GM18502 (cell line): ENCODE data around the gene ZMAT3.

ENCODE experiments used
- ATAC-seq: cut with Tn5 transposase; IDR thresholded peaks from one replicate; pipeline ENCODE4 v1.9.1; 2021; ENCODE audit warnings: mild to moderate bottlenecking; ENCODE audit not compliant: unreplicated experiment, poor library complexity

The ZMAT3 gene

GRCh38 chr3:179028408-179028807 lies 43.2 kb downstream of the ZMAT3 start:
- ATAC-seq, result no peak

GRCh38 chr3:179027326-179027900 lies 44.2 kb downstream of the ZMAT3 start:
- ATAC-seq, result no peak

DNA sequence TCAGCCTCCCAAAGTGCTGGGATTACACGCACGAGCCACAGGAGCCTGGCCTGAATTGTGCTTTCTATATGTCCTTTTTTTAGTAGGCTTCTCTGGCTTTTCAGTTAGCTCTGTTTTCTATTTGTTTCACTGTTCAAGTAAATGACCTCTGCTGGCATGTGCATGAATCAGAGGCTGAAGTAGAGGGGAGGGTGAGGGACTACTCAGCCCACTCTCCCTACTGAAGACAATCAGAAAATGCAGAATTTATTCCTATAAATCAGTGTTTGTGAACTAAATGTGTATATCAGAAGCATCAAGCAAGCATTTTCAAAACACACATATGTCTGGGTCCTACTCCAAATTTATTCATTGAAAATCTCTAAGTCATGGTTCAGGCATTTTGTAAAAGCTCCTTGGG lies 45.0 kb downstream of the ZMAT3 start:
- no peak for ATAC-seq

DNA sequence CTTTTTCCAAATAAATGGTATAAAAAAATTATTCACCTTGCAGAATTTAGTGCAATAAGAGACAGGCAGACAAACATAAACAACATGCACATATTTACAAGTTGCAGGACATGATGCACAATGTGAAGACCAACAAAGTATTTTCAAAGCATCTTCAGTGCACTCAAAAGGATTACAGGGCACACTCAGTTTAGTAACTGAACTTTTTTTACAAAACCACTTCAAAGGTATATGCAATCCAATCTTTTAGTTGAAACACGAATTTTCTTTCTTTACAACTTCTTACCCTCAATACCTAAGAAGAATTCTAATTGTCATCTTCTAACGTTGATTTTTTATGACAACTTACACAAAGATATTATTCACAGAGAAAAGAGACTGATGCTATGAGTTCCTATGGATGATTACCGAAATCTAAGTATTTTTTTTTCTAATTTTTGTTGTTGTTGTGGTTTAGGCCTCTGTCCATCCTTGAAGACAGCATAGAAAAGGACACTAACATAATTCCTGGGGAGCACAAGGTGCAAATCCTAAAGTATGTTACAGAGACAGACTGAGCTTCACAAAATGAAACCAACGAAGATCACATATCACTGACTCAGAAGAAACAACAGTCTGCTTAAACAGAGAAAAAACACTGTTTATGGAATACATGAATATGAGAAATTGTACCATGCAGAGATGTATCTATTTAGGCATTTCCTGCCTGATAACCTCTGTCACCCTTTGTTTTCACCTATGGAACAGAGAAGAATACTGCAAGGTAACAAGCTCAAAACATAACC lies 50.3 kb downstream of the ZMAT3 start:
- no peak for ATAC-seq

GRCh38 chr3:179020112-179020511 lies 51.5 kb downstream of the ZMAT3 start:
- ATAC-seq, result no peak

DNA sequence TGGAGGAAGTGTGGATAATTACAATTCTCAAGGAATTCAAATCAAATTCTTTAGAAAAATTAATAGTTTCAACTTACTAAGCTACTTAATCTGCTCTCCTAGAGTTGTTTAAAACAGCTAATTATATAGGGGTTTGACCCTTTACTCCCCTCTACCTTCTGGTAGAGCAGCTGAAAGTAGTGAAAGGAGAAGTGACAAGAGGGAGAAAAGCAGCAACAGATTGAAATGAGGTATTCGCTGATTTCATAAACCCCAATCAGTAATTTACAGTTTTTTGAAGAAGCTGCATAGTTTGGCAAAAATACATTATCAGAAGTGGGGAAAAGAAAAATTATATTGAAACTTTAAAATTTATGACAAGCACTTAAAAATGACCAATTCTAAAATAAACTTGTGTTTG lies 52.8 kb downstream of the ZMAT3 start:
- ATAC-seq, result no peak

GRCh38 chr3:179016979-179017670 lies 54.5 kb downstream of the ZMAT3 start:
- ATAC-seq, result peak; percentile 66

DNA sequence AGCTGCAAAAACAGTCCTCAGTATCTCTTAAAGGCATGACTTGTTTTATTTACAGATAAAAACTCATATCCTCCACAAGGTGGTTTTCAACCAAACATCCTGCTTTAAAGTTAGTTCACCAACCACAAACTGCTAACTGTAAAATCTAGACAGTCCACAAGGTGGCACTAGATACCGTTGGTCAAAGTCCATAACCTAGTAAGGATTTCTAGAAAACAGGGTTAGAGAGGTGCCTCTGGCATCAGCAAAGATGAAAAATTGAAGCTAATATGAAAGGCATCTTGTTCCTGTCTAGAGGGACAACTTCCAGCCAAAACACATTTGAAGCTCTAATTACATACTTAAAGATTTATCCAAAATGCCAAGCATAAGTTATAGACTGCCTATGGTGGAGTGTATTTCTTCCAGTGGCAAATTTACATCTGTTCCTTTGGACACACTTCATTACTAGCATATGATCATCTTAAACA lies 56.0 kb downstream of the ZMAT3 start:
- peak; percentile 77 for ATAC-seq

GRCh38 chr3:179005706-179006105 lies 65.9 kb downstream of the ZMAT3 start:
- no peak for ATAC-seq

DNA sequence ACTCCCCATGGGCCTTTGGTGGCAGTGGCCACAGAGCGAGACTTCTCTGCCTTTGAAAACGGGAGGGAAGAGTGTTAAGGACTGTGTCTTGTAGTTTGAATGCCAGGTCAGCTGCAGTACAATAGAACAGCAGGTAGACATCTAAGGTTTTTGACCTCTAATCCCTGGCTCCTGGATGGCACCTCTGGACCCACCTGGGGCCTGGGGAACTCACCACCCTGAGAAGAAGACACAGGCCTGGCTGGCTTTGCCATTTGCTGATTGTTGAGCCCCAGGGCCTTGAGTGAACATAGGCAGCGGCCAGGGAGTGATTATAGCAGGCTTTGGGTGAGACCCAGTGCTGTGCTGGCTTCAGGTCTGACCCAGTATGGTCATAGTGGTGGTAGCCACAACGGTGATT lies 66.4 kb downstream of the ZMAT3 start:
- ATAC-seq, result no peak

GRCh38 chr3:179000659-179001058 lies 71.0 kb downstream of the ZMAT3 start:
- ATAC-seq, result no peak

- ATAC-seq, result peak; percentile 75
These were observed 71.5 kb downstream of the ZMAT3 start for GRCh38 chr3:179000144-179000543.

GRCh38 chr3:178996399-178996798 lies 75.2 kb downstream of the ZMAT3 start:
- no peak for ATAC-seq

DNA sequence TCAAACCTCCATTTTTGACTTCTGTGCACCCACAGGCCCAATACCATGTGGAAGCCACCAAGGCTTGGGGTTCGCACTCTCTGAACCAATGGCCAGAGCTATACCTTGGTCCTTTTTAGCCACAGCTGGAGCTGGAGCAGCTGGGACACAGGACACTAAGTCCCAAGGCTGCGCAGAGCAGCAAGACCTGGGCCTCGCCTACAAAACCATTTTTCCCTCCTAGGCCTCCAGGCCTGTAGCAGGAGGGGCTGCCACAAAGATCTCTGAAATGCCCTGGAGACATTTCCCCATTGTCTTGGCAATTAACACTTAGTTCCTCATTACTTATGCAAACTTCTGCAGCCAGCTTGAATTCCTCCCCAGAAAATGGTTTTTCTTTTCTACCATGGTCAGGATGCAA lies 81.3 kb downstream of the ZMAT3 start:
- no peak for ATAC-seq

DNA sequence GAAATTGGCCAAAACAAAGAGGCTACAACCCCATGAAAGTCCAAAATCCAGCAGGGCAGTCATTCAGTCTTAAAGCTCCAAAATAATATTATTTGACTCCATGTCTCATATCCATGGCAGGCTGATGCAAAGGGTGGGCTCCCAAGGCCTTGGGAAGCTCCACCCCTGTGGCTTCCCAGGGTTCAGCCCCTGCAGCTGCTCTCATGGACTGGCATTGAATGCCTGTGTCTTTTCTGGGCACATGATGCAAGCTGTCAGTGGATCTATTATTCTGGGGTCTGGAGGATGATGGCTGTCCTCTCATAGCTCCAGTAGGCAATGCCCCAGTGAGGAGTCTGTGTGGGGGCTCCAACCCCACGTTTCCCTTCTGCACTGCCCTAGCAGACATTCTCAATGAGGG lies 81.8 kb downstream of the ZMAT3 start:
- no peak for ATAC-seq

DNA sequence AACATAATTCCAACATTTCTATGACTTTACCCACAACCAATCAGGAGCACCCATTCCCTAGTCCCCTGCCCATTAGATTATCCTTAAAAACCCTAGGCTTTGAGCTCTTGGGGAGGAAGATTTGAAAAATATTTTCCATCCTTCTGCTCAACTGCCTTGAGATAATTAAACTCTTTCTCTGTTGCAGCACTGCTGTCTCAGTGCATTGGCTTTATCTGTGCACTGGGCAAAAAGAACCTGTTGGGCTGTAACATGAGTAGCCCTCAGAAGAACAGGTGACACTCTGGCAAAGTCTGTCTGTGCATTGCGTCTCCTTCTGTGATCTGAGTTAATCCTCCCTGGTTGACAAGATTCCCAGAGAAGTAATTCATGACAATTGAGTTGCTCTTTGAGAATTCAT lies 83.9 kb downstream of the ZMAT3 start:
- no peak for ATAC-seq

DNA sequence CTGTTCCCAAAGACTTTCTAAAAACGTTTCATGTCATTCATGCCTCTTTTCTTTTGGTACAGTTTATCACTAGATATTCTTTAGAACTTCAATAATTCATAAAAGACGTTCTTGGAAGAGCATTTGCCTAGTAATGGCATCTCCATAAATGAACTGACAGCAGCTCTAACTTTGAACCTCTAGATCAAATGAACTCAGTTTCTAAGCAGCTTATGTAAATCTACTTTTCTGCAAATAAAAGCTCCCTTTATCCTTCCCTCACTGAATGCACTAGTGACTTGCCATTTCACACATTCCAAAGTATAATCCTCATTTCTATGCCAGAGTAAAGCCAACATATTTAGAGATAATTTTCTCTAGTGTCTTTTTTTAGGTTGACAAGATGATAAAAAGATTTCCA lies 85.2 kb downstream of the ZMAT3 start:
- no peak for ATAC-seq

GRCh38 chr3:178982137-178982536 lies 89.5 kb downstream of the ZMAT3 start:
- ATAC-seq, result peak; percentile 95

DNA sequence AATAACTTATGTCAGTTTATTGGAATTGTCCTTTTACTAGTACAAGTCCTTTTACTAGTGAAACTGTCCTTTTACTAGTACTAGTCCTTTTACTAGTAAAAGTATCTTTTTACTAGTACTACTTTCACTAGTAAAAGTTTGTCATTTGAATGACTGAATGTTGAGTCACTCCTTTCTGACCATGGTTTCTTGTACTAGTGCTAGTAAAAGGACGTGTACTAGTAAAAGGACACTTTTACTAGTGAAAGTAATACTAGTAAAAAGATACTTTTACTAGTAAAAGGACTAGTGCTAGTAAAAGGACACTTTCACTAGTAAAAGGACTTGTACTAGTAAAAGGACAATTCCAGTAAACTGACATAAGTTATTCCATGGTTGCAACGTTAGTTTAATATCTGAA lies 96.3 kb downstream of the ZMAT3 start:
- ATAC-seq, result no peak

GRCh38 chr3:178971614-178972013 lies 100.0 kb downstream of the ZMAT3 start:
- no peak for ATAC-seq

DNA sequence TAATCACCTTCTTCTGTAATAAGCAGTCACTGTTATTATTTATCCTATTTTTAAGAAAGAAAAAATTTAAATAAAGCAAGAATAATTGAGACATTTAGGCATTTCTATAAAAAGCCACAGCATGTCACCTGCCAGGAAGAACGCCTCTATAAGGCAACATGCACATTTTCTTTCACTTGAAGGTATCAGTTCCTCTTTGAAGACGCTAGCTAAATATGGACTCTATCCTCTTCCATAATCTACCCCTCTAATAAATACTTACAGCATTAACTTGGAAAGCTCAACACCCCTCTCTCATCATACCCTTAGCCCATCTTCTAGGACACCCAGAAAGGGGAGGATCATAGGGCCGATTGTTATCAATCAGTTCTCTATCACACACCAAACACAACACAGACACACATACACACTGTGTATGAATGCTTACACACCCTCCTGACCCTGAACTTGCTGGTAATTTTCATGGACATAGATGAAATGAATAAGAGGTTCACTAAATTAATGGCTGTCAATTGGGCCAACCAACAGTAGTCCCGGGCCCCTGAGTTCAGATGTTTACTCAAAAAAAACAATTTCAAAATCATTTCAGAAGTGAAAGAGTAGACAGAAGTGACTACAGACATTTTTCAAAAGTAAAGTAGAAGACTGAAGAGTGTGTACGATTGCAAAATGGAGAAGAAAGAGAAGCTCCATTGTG lies 102.5 kb downstream of the ZMAT3 start:
- peak; percentile 91 for ATAC-seq
